Mucosa of descending colon (tissue), 3 donors: ENCODE data around the gene STPG4. TPM values are rescaled to one million over a fixed set of nuclear protein-coding genes. Genes with fewer than 3 reads are reported as not detected.

ENCODE experiments used
- ATAC-seq: fragments of 200-7000 bp; cut with Tn5 transposase; one replicate; pipeline ENCODE4 v1.9.1; 2020; ENCODE audit warnings: mild to moderate bottlenecking, moderate library complexity
- DNase-seq, 3 donors: peaks; one replicate each; pipeline ENCODE4 v3.0.0-alpha.2; 2020
- H3K36me3 ChIP-seq: fragments of 200-600 bp; one replicate; pipeline ENCODE4 v1.8.0; 2021; ENCODE audit warnings: low read depth, mild to moderate bottlenecking
- H3K4me1 ChIP-seq: fragments of 200-600 bp; one replicate; pipeline ENCODE4 v1.8.0; 2021; ENCODE audit warnings: low read depth, mild to moderate bottlenecking
- H3K4me3 ChIP-seq: fragments of 200-600 bp; one replicate; pipeline ENCODE4 v1.8.0; 2021; ENCODE audit warnings: mild to moderate bottlenecking
- H3K9me3 ChIP-seq: fragments of 200-600 bp; one replicate; pipeline ENCODE4 v1.8.0; 2021; ENCODE audit warnings: mild to moderate bottlenecking
- CTCF ChIP-seq: fragments of 200-600 bp; IDR thresholded peaks from one replicate; pipeline ENCODE4 v1.8.0; 2022; ENCODE audit warnings: antibody characterized with exemption, mild to moderate bottlenecking
- intact Hi-C, 2 donors: fragments of 100-400 bp; cut with DNase I in 1 of 2; cut with micrococcal nuclease in 1 of 2; formaldehyde crosslinking; loops; one replicate each; pipeline versions ENCODE4 v1.11.0 to v1.11.1; 2022; cut with DNase I, micrococcal nuclease
- total RNA-seq, 3 donors: library from RNA; stranded (reverse); fragmentation: NEBNext Ultra II Directional in 2 of 3; extraction: Animal tissue kit (Norgen Biotek cat#: 25700) in 2 of 3; gene quantifications; one replicate each; pipeline versions ENCODE4 v1.2.1 to v1.2.4, GENCODE V29; 2021 to 2023
- donor health status: DM: no; HTN: no; CAD: no; lungs with moderate emphysema.
- donor health status: DM: no; HTN: no; CAD: no.
- donor health status: DM: no; HTN: yes; CAD: no.

STPG4 gene
- total RNA-seq, 3 donors from 2014 or later = 0.46 to 0.63 TPM; not detected in 1

- Histone ChIP-seq H3K36me3 (no peaks in the 10 kb centered on the region), H3K4me1 (peaks cover 40% of the 10 kb centered on the region), H3K9me3 (no peaks in the 10 kb centered on the region), H3K4me3 (no peak overlapping the region)
- no peak for DNase-seq
- ATAC-seq = no peak
- intact Hi-C loops = no loop called here
- TF ChIP-seq CTCF = no peak
These were observed 80.4 kb downstream of the STPG4 start for GRCh38 chr2:47074691-47075090.

- H3K9me3 ChIP-seq = no peaks in the 10 kb centered on the region
- ATAC-seq (peak; percentile 47), DNase-seq (peak; percentile 53 to 83 (median 80))
- no peak for TF ChIP-seq CTCF
- H3K36me3 ChIP-seq = no peaks in the 10 kb centered on the region
- no peak overlapping the region for H3K4me3 ChIP-seq
- peaks cover 41% of the 10 kb centered on the region for H3K4me1 ChIP-seq
- intact Hi-C loops = no loop called here
These were observed 81.5 kb downstream of the STPG4 start for GRCh38 chr2:47073641-47074040.

- intact Hi-C loops = no loop called here
- DNase-seq = no peak
- no peaks in the 10 kb centered on the region for H3K36me3 ChIP-seq
- no peak for TF ChIP-seq CTCF
- peaks cover 38% of the 10 kb centered on the region for H3K4me1 ChIP-seq
- H3K4me3 ChIP-seq = no peak overlapping the region
- H3K9me3 ChIP-seq = no peaks in the 10 kb centered on the region
- no peak for ATAC-seq
These were observed 81.9 kb downstream of the STPG4 start for GRCh38 chr2:47073217-47073616.

- DNase-seq (peak in 2 of 3 donors; percentile 49 to 71), ATAC-seq (no peak)
- H3K36me3 ChIP-seq = no peaks in the 10 kb centered on the region
- H3K4me1 ChIP-seq = peaks cover 39% of the 10 kb centered on the region
- intact Hi-C loops = no loop called here
- H3K9me3 ChIP-seq = no peaks in the 10 kb centered on the region
- no peak overlapping the region for H3K4me3 ChIP-seq
- no peak for TF ChIP-seq CTCF
These were observed 82.3 kb downstream of the STPG4 start for GRCh38 chr2:47072728-47073191.

GRCh38 chr2:47072018-47072691 is 83.0 kb downstream of the STPG4 start:
- Histone ChIP-seq H3K4me3 (no peak overlapping the region), H3K9me3 (no peaks in the 10 kb centered on the region), H3K4me1 (peaks cover 39% of the 10 kb centered on the region), H3K36me3 (no peaks in the 10 kb centered on the region)
- DNase-seq (peak; percentile 54 to 86 (median 69)), ATAC-seq (peak; percentile 5)
- no peak for TF ChIP-seq CTCF
- intact Hi-C loops = no loop called here
